Osteocyte (in vitro differentiated cells): ENCODE measurements around the gene ODAD2. TPM values are rescaled to one million over a fixed set of nuclear protein-coding genes. Genes with fewer than 3 reads are reported as not detected.
"Not testable (repeated sequence)": the region's sequence is repeated elsewhere in the genome, so short reads cannot be mapped to it uniquely, and the experiment has no call there.

Experiments
- DNase-seq: peaks from one replicate; pipeline ENCODE4 v3.0.0; 2021; ENCODE audit warnings: mixed read lengths; ENCODE audit not compliant: unreplicated experiment; ENCODE audit errors: extremely low spot score
- H3K27ac Mint-ChIP-seq: one replicate; pipeline ENCODE4 v1.8.0; 2021; ENCODE audit warnings: mild to moderate bottlenecking, mixed read lengths; ENCODE audit not compliant: unreplicated experiment
- H3K27me3 Mint-ChIP-seq: one replicate; pipeline ENCODE4 v1.8.0; 2021; ENCODE audit warnings: mixed read lengths; ENCODE audit not compliant: unreplicated experiment
- H3K36me3 Mint-ChIP-seq: one replicate; pipeline ENCODE4 v1.8.0; 2021; ENCODE audit warnings: mixed read lengths; ENCODE audit not compliant: unreplicated experiment
- H3K4me1 Mint-ChIP-seq: one replicate; pipeline ENCODE4 v1.8.0; 2021; ENCODE audit warnings: mixed read lengths; ENCODE audit not compliant: unreplicated experiment
- H3K4me3 Mint-ChIP-seq: one replicate; pipeline ENCODE4 v1.8.0; 2021; ENCODE audit warnings: mild to moderate bottlenecking, moderate library complexity, mixed read lengths; ENCODE audit not compliant: unreplicated experiment
- H3K9me3 Mint-ChIP-seq: one replicate; pipeline ENCODE4 v1.8.0; 2021; ENCODE audit warnings: mixed read lengths; ENCODE audit not compliant: unreplicated experiment
- total RNA-seq: library from RNA; stranded (reverse); gene quantifications from 2 replicates; pipeline ENCODE4 v1.2.1, GENCODE V29; 2021
- TF ChIP-seq, protein P1 (sequence below): fragments of 200-600 bp; sonication (generic); IDR thresholded peaks from 2 replicates; pipeline ENCODE4 v1.5.0; 2021; ENCODE audit warnings: antibody characterized with exemption, mild to moderate bottlenecking, moderate library complexity

ODAD2 gene
- total RNA-seq, 1 donor from 2014 or later: 4.3 TPM

DNA sequence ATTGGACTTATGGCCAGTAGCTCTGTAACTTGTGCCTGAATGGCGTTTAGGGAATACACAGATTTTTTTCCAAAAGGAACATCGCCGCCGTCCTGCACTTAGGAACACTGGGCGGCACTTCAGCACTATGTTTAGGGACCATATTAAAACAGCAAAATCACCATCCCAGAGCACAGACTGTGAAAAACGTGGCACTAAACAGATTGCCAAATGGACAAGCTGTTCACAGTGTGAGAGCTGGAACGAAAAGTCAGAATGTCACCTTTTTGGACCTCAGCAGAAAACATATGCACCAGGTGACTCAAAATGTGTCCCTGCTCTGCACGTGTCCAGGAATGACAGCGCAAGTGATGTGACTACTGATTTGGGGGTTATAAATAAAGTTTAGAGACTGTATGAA lies 87.9 kb downstream of the ODAD2 start:
- no peak overlapping the region for H3K4me3 Mint-ChIP-seq
- H3K4me1 Mint-ChIP-seq: peaks cover 1% of the 10 kb centered on the region
- DNase-seq: no peak
- H3K27ac Mint-ChIP-seq: no peak overlapping the region
- TF ChIP-seq, protein P1, sequence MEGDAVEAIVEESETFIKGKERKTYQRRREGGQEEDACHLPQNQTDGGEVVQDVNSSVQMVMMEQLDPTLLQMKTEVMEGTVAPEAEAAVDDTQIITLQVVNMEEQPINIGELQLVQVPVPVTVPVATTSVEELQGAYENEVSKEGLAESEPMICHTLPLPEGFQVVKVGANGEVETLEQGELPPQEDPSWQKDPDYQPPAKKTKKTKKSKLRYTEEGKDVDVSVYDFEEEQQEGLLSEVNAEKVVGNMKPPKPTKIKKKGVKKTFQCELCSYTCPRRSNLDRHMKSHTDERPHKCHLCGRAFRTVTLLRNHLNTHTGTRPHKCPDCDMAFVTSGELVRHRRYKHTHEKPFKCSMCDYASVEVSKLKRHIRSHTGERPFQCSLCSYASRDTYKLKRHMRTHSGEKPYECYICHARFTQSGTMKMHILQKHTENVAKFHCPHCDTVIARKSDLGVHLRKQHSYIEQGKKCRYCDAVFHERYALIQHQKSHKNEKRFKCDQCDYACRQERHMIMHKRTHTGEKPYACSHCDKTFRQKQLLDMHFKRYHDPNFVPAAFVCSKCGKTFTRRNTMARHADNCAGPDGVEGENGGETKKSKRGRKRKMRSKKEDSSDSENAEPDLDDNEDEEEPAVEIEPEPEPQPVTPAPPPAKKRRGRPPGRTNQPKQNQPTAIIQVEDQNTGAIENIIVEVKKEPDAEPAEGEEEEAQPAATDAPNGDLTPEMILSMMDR: no peak
- H3K27me3 Mint-ChIP-seq: no peaks in the 10 kb centered on the region
- H3K9me3 Mint-ChIP-seq: peaks cover 10% of the 10 kb centered on the region
- peaks cover 5% of the 10 kb centered on the region for H3K36me3 Mint-ChIP-seq

DNA sequence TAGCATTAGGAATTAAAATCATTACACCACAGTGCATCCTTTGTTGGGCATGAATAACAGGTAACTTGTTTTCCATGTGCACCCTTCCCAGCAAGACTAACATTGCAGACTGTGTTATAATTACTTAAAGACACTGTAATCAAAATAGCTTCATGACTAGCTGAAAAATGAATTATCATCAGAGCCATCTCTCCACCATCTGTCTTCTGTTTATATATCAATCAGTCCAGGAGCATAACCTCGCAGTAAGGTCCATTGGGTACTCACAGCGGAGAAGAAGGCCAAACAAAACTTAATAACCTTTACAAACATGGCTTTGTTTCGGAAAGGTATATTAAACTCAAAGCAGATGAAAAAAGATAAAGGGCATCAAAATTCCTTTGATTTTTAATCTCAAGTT lies 90.6 kb downstream of the ODAD2 start:
- Mint-ChIP-seq H3K27me3 (no peaks in the 10 kb centered on the region), H3K4me3 (no peak overlapping the region), H3K4me1 (peaks cover 1% of the 10 kb centered on the region), H3K9me3 (peaks cover 13% of the 10 kb centered on the region), H3K36me3 (peaks cover 10% of the 10 kb centered on the region), H3K27ac (no peak overlapping the region)
- DNase-seq: no peak
- TF ChIP-seq, protein P1: no peak

DNA sequence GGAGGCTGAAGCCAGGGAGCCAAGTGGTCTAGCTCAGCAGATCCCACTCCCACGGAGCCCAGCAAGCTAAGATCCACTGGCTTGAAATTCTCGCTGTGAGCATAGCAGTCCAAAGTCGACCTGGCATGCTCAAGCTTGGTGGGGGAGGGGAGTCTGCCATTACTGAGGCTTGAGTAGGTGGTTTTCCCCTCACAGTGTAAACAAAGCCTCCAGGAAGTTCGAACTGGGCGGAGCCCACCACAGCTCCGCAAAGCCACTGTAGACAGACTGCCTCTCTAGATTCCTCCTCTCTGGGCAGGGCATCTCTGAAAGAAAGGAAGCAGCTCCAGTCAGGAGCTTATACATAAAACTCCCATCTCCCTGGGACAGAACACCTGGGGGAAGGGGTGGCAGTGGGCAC lies 99.4 kb downstream of the ODAD2 start:
- H3K27ac Mint-ChIP-seq, H3K4me3 Mint-ChIP-seq, H3K27me3 Mint-ChIP-seq, DNase-seq, H3K4me1 Mint-ChIP-seq: not testable (repeated sequence)
- Mint-ChIP-seq H3K36me3 (peaks cover 10% of the 10 kb centered on the region), H3K9me3 (peaks cover 24% of the 10 kb centered on the region)

DNA sequence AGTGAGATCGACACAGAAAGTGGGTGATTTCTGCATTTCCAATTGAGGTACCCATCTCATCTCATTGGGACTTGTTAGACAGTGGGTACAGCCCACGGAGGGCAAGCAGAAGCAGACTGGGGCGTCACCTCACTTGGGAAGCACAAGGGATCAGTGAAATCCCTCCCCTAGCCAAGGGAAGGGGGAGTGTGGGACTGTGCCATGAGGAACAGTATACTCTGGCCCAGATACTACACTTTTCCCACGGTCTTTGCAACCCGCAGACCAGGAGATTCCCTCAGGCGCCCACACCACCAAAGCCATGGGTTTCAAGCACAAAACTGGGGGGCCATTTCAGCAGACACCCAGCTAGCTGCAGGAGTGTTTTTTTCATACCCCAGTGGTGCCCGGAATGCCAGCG lies 99.8 kb downstream of the ODAD2 start:
- Mint-ChIP-seq H3K4me1 (no peaks in the 10 kb centered on the region), H3K27me3 (no peaks in the 10 kb centered on the region), H3K27ac (no peak overlapping the region), H3K36me3 (peaks cover 10% of the 10 kb centered on the region), H3K9me3 (peaks cover 23% of the 10 kb centered on the region), H3K4me3 (no peak overlapping the region)
- TF ChIP-seq, protein P1: no peak
- DNase-seq: no peak

DNA sequence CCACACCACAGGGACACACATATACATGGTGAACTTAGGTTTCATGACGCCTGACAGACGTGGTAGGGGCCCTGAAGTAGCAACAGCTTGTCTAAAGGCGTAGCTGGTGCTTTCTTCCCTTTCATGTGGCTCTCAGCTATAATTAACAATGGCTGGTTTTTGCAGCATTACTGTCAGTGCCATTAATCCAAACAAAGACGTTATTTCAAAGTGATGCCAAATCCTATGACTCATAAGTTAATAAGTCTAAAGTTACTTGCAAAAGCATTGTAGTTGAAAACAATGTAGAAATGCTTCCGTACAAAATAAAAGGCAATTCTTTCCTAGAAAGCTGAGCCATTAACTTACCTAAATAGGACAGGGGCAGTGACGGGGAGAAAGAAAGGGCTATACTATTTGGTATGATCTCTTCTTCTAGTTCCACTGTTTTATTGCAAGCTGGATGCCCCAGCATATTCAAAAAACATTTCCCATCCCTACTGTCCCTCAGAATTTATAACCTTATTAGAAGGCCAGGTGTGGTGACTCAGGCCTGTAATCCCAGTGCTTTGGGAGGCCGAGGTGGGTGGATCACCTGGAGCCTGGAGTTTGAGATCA lies 105.4 kb downstream of the ODAD2 start:
- TF ChIP-seq, protein P1: no peak
- DNase-seq: no peak
- Mint-ChIP-seq H3K4me1 (no peaks in the 10 kb centered on the region), H3K4me3 (no peak overlapping the region), H3K9me3 (peaks cover 5% of the 10 kb centered on the region), H3K36me3 (peaks cover 2% of the 10 kb centered on the region), H3K27ac (no peak overlapping the region), H3K27me3 (no peaks in the 10 kb centered on the region)

DNA sequence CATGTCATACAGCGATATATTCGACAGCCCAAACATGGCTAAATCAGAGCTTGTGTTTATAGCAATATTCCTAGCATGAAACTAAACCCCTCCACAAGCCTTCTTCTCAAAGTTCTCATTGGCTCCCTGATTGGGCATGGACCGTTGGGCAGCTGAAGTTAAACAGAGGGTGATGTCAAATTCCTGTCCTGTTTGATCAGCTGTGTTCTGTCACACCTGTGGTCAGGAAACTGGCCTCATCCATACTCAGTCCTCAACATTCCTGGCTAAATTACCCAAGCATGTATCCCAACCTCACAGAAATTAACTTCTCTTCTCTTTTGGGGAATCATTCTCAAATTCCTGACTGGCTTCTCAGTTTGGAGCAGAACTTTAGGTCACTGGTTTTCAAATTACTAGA lies 107.9 kb downstream of the ODAD2 start:
- Mint-ChIP-seq H3K9me3 (peaks cover 15% of the 10 kb centered on the region), H3K36me3 (peaks cover 6% of the 10 kb centered on the region), H3K27me3 (no peaks in the 10 kb centered on the region), H3K4me1 (no peaks in the 10 kb centered on the region), H3K27ac (no peak overlapping the region), H3K4me3 (no peak overlapping the region)
- DNase-seq: no peak
- TF ChIP-seq, protein P1: no peak
